GM06990 (cell line): ENCODE results near the gene AGPAT4.

Experiments used
- DNase-seq: peaks from one replicate; pipeline ENCODE4 v3.0.0-alpha.2; 2011; ENCODE audit not compliant: insufficient read length; ENCODE audit errors: extremely low read depth
- H3K27me3 ChIP-seq: replicated peaks from 2 replicates; pipeline ENCODE4 v1.6.0; 2011; ENCODE audit warnings: low read length; ENCODE audit not compliant: control insufficient read depth, insufficient read depth
- H3K36me3 ChIP-seq: 2 replicates; pipeline ENCODE4 v1.5.1; 2011; ENCODE audit warnings: low read length; ENCODE audit not compliant: control insufficient read depth, insufficient read depth
- H3K4me3 ChIP-seq: replicated peaks from 2 replicates; pipeline ENCODE4 v1.5.1; 2011; ENCODE audit warnings: low read depth, mild to moderate bottlenecking, control low read depth, low read length
- CTCF ChIP-seq: IDR thresholded peaks from 2 replicates; pipeline ENCODE4 v1.5.1; 2011; ENCODE audit warnings: low read length, control low read depth, mild to moderate bottlenecking, inconsistent platforms; ENCODE audit not compliant: insufficient read depth, poor library complexity, severe bottlenecking

Gene AGPAT4

GRCh38 chr6:161130967-161131766 lies 142.7 kb downstream of the AGPAT4 start:
- no peak for TF ChIP-seq CTCF
- no peak for DNase-seq
- no peak overlapping the region for H3K4me3 ChIP-seq
- H3K36me3 ChIP-seq: peaks cover 5% of the 10 kb centered on the region; the same call in 1 of the 2 replicates
- H3K27me3 ChIP-seq: no peaks in the 10 kb centered on the region

- H3K4me3 ChIP-seq: no peak overlapping the region
- no peak for DNase-seq
- no peak for TF ChIP-seq CTCF
- peaks cover 5% of the 10 kb centered on the region; the same call in 1 of the 2 replicates for H3K36me3 ChIP-seq
- H3K27me3 ChIP-seq: no peaks in the 10 kb centered on the region
Observed at GRCh38 chr6:161130541-161130940, 143.3 kb downstream of the AGPAT4 start.

GRCh38 chr6:161128680-161129196 lies 145.1 kb downstream of the AGPAT4 start:
- Histone ChIP-seq H3K27me3 (no peaks in the 10 kb centered on the region), H3K36me3 (peaks cover 5% of the 10 kb centered on the region; the same call in 1 of the 2 replicates), H3K4me3 (no peak overlapping the region)
- DNase-seq: no peak
- TF ChIP-seq CTCF: no peak

GRCh38 chr6:161128230-161128629 lies 145.6 kb downstream of the AGPAT4 start:
- no peak for DNase-seq
- no peak overlapping the region for H3K4me3 ChIP-seq
- H3K27me3 ChIP-seq: no peaks in the 10 kb centered on the region
- peaks cover 5% of the 10 kb centered on the region; the same call in 1 of the 2 replicates for H3K36me3 ChIP-seq
- no peak for TF ChIP-seq CTCF

GRCh38 chr6:161127071-161127740 lies 146.7 kb downstream of the AGPAT4 start:
- H3K36me3 ChIP-seq: peaks cover 3% of the 10 kb centered on the region
- TF ChIP-seq CTCF: no peak
- no peak overlapping the region for H3K4me3 ChIP-seq
- no peaks in the 10 kb centered on the region for H3K27me3 ChIP-seq
- no peak for DNase-seq
